ENCODE data around the gene PTPN6. TPM values are rescaled to one million over a fixed set of nuclear protein-coding genes. Genes with fewer than 3 reads are reported as not detected.

PTPN6 gene
- total and polyA plus RNA-seq, 9 of the 15 experiments (the other 6 are each of a cell fraction or from before 2014, with no cell fraction given): 1.5 to 5.1 (median 3.9) TPM

DNA sequence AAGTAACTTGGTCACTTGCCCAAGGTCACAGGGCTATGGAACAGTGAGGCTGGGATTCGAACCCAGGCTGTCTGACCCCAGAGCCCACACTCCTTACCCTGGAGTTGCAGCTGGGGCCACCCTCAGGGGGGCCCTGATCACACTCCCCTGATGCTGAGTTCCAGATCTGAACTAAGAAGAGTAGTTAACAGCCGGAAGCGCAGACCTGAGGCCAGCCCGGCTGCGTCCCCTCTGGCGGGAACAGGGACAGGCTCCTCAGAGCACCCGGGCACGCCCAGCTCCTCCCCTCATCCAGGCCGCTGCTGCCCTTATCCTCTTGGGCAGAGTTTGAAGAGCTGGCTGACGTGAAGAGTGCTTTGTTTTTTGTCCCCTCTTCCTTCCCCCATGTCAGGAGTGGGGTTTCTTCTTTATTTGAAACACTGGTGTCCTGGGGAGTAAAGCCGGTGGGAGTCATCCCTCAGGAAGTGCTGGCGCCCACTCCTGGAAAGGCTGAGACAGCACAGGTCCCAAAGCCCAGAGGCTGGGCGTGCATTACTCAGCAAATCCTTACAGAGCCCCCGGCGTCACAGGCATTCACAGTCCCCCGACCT lies 10.6 kb downstream of the PTPN6 start (continued):
- TF ChIP-seq, protein P1, sequence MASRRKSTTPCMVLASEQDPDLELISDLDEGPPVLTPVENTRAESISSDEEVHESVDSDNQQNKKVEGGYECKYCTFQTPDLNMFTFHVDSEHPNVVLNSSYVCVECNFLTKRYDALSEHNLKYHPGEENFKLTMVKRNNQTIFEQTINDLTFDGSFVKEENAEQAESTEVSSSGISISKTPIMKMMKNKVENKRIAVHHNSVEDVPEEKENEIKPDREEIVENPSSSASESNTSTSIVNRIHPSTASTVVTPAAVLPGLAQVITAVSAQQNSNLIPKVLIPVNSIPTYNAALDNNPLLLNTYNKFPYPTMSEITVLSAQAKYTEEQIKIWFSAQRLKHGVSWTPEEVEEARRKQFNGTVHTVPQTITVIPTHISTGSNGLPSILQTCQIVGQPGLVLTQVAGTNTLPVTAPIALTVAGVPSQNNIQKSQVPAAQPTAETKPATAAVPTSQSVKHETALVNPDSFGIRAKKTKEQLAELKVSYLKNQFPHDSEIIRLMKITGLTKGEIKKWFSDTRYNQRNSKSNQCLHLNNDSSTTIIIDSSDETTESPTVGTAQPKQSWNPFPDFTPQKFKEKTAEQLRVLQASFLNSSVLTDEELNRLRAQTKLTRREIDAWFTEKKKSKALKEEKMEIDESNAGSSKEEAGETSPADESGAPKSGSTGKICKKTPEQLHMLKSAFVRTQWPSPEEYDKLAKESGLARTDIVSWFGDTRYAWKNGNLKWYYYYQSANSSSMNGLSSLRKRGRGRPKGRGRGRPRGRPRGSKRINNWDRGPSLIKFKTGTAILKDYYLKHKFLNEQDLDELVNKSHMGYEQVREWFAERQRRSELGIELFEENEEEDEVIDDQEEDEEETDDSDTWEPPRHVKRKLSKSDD (conservative IDR thresholded peaks at IDR 0.05; ENCODE audit: low read length): no peak
- no peak for TF ChIP-seq ERF (CRISPR knock-in tag; IDR thresholded peaks at IDR 0.05)
- no peak for TF ChIP-seq RBM25 (IDR thresholded peaks at IDR 0.05; ENCODE audit: low read depth, low read length, severe bottlenecking)
- TF ChIP-seq, protein P2, sequence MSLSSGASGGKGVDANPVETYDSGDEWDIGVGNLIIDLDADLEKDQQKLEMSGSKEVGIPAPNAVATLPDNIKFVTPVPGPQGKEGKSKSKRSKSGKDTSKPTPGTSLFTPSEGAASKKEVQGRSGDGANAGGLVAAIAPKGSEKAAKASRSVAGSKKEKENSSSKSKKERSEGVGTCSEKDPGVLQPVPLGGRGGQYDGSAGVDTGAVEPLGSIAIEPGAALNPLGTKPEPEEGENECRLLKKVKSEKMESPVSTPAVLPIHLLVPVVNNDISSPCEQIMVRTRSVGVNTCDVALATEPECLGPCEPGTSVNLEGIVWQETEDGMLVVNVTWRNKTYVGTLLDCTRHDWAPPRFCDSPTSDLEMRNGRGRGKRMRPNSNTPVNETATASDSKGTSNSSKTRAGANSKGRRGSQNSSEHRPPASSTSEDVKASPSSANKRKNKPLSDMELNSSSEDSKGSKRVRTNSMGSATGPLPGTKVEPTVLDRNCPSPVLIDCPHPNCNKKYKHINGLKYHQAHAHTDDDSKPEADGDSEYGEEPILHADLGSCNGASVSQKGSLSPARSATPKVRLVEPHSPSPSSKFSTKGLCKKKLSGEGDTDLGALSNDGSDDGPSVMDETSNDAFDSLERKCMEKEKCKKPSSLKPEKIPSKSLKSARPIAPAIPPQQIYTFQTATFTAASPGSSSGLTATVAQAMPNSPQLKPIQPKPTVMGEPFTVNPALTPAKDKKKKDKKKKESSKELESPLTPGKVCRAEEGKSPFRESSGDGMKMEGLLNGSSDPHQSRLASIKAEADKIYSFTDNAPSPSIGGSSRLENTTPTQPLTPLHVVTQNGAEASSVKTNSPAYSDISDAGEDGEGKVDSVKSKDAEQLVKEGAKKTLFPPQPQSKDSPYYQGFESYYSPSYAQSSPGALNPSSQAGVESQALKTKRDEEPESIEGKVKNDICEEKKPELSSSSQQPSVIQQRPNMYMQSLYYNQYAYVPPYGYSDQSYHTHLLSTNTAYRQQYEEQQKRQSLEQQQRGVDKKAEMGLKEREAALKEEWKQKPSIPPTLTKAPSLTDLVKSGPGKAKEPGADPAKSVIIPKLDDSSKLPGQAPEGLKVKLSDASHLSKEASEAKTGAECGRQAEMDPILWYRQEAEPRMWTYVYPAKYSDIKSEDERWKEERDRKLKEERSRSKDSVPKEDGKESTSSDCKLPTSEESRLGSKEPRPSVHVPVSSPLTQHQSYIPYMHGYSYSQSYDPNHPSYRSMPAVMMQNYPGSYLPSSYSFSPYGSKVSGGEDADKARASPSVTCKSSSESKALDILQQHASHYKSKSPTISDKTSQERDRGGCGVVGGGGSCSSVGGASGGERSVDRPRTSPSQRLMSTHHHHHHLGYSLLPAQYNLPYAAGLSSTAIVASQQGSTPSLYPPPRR (CRISPR knock-in tag; IDR thresholded peaks at IDR 0.05; ENCODE audit: borderline replicate concordance): no peak
- peak; percentile 74 for TF ChIP-seq ZBTB7A (IDR thresholded peaks at IDR 0.05; ENCODE audit: borderline replicate concordance, control insufficient read depth, low read depth, low read length)
- no peak for TF ChIP-seq ZFP30 (CRISPR knock-in tag; IDR thresholded peaks at IDR 0.05; ENCODE audit: borderline replicate concordance)
- TF ChIP-seq GATA2 (CRISPR knock-in tag; IDR thresholded peaks at IDR 0.05): no peak
- TF ChIP-seq HLTF (IDR thresholded peaks at IDR 0.05): no peak
- no peak for TF ChIP-seq XRCC4 (IDR thresholded peaks at IDR 0.05; ENCODE audit: extremely low read depth, insufficient read depth, insufficient read length)
- TF ChIP-seq HDAC8 (tag; IDR thresholded peaks at IDR 0.05): no peak
- TF ChIP-seq XRCC3 (IDR thresholded peaks at IDR 0.05): no peak
- TF ChIP-seq ZNF197 (CRISPR knock-in tag; IDR thresholded peaks at IDR 0.05; ENCODE audit: low read depth): no peak
- TF ChIP-seq, protein P3, sequence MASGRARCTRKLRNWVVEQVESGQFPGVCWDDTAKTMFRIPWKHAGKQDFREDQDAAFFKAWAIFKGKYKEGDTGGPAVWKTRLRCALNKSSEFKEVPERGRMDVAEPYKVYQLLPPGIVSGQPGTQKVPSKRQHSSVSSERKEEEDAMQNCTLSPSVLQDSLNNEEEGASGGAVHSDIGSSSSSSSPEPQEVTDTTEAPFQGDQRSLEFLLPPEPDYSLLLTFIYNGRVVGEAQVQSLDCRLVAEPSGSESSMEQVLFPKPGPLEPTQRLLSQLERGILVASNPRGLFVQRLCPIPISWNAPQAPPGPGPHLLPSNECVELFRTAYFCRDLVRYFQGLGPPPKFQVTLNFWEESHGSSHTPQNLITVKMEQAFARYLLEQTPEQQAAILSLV (tag; IDR thresholded peaks at IDR 0.05): no peak
- no peak for TF ChIP-seq KHSRP (IDR thresholded peaks at IDR 0.05)
- no peak for TF ChIP-seq FOXK1 (CRISPR knock-in tag; IDR thresholded peaks at IDR 0.05; ENCODE audit: borderline replicate concordance)
- TF ChIP-seq, protein P4, sequence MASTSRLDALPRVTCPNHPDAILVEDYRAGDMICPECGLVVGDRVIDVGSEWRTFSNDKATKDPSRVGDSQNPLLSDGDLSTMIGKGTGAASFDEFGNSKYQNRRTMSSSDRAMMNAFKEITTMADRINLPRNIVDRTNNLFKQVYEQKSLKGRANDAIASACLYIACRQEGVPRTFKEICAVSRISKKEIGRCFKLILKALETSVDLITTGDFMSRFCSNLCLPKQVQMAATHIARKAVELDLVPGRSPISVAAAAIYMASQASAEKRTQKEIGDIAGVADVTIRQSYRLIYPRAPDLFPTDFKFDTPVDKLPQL (IDR thresholded peaks at IDR 0.05; ENCODE audit: extremely low read depth, insufficient read length): no peak
- no peak for TF ChIP-seq NFXL1 (CRISPR knock-in tag; IDR thresholded peaks at IDR 0.05)
- TF ChIP-seq DMBX1 (CRISPR knock-in tag; IDR thresholded peaks at IDR 0.05; ENCODE audit: borderline replicate concordance): no peak
- no peak for TF ChIP-seq PPARD (CRISPR knock-in tag; IDR thresholded peaks at IDR 0.05)

All from K562 (cell line).